ENCODE results near the gene TGFBRAP1.
"Not testable (repeated sequence)": the region's sequence is repeated elsewhere in the genome, so short reads cannot be mapped to it uniquely, and the experiment has no call there.

The TGFBRAP1 gene

GRCh38 chr2:105344704-105345345, 15.3 kb upstream of the TGFBRAP1 start:
- peak; percentile 61 for DNase-seq (ENCODE audit: low spot score)

GRCh38 chr2:105339414-105339813, 9.9 kb upstream of the TGFBRAP1 start:
- DNase-seq (ENCODE audit: low spot score) = no peak

- peak; percentile 37 for DNase-seq (ENCODE audit: low spot score)
Measured at GRCh38 chr2:105338020-105338385, 8.5 kb upstream of the TGFBRAP1 start.

- DNase-seq (ENCODE audit: low spot score) = peak; percentile 95
Measured at GRCh38 chr2:105337122-105338019, 7.8 kb upstream of the TGFBRAP1 start, which contains the start of gene C2orf49. Gene C2orf49 (plus strand): TSS chr2:105337540. CDS start chr2:105337588, 48 bp downstream.

GRCh38 chr2:105336786-105337121, 7.2 kb upstream of the TGFBRAP1 start:
- no peak for DNase-seq (ENCODE audit: low spot score)

DNA sequence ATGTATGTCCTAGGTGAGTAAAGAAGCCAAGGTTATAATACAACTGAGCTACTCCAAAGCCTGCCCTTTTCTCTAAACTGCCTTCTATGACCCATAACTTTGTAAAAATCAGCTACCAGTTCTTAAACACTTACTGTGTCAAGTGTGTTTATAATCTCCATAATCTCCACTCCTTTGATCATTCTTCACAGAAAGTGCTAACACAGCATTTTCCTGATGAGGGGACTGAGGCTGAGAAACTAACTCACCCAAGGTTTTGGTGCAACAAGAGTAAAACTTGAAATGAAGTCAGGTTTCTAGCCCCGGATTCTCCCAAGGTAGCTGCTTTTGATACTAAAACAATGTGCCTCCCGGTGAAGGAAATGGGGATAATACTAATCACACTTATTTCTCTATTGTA, 5.9 kb upstream of the TGFBRAP1 start:
- DNase-seq (ENCODE audit: low spot score) = no peak

DNA sequence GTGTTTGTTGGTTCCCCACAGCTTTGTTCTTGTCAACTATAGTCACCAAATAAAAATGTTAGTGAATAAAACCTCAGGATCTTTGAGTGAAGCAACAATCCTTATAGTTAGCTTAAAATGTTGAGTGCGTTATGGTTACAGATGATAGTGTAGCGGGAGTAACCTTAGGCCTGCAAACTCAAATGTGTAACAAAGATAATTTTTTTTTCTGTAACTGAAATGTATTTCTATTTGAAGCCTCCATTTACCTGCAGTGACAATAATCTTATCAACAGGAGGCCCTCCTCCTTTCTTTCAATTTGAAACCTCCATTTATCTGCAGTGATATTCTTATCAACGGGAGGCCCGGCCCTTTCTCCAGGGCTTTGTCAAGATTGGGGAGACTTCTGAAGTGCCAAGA, 4.7 kb upstream of the TGFBRAP1 start:
- DNase-seq (ENCODE audit: low spot score) = no peak

GRCh38 chr2:105330681-105331375, 1.3 kb upstream of the TGFBRAP1 start:
- no peak for DNase-seq (ENCODE audit: low spot score)

DNA sequence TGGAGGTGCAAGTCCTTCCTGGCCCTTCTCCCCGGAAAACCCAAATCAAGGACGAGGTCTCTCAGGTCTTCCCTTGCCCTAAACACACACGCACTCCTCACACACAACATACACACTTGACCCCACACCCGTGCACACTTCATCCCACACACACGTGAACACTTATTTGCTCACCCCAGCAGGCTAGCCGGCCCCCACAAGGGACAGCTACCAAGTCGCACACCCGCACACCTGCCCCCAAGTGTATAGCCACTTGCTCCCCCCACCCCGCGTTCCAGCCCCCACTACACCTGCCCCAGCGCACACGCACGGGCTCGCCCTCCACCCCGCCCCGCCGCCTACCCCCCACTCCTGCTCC, 359 bp downstream of the TGFBRAP1 start:
- DNase-seq (ENCODE audit: low spot score) = peak; percentile 43

GRCh38 chr2:105328281-105329196, 996 bp downstream of the TGFBRAP1 start:
- peak; percentile 44 for DNase-seq (ENCODE audit: low spot score)

- no peak for DNase-seq (ENCODE audit: low spot score)
Measured at GRCh38 chr2:105327690-105328089, 1.8 kb downstream of the TGFBRAP1 start.

- not testable (repeated sequence) for DNase-seq (ENCODE audit: low spot score)
Measured at GRCh38 chr2:105327271-105327670, 2.3 kb downstream of the TGFBRAP1 start.

- DNase-seq (ENCODE audit: low spot score) = no peak
Measured at GRCh38 chr2:105325389-105325963, 4.1 kb downstream of the TGFBRAP1 start.

DNA sequence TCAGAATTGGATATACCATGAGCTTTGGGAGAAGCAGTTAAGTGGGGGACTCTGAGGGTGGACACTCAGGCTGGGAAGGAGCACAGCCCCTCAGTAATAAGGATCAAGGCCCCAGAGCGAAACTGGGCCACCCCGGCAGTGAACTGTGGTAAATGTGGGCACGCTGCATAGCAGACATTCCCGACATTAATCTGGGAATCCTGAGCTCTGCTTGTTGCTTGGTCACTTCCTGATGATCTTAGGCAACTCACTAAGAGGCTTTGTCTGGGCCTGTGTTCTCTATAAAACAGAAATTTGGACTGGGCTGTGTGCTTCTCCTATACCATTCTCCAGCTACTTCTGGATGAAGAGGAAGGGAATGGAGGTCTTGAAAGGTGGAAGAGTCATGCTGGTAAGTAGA, 4.8 kb downstream of the TGFBRAP1 start:
- DNase-seq (ENCODE audit: low spot score) = no peak

- no peak for DNase-seq (ENCODE audit: low spot score)
Measured at GRCh38 chr2:105324101-105324500, 5.4 kb downstream of the TGFBRAP1 start.

- no peak for DNase-seq (ENCODE audit: low spot score)
Measured at GRCh38 chr2:105323111-105323510, 6.4 kb downstream of the TGFBRAP1 start.

GRCh38 chr2:105321875-105322646, 7.5 kb downstream of the TGFBRAP1 start:
- no peak for DNase-seq (ENCODE audit: low spot score)

GRCh38 chr2:105320651-105321215, 8.8 kb downstream of the TGFBRAP1 start:
- DNase-seq (ENCODE audit: low spot score) = no peak

DNA sequence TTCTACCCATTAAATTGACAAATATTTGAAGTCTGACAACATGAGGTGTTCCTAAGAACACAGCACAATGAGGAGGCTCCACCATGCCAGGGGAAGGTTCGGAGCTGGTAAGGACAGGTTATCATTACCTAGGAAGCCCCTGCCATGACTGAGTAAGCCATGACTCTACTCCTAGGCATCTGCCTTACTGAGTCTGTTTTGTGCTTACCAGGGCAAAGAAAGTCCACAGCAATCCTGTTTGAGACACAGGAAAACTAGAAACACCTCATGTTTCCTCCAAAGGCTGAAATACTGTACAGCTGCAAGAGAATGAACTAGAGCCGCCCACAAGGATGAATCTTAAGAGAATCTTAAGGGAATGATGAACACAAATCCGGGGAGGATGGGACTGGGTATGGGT, 11.6 kb downstream of the TGFBRAP1 start:
- no peak for DNase-seq (ENCODE audit: low spot score)

DNA sequence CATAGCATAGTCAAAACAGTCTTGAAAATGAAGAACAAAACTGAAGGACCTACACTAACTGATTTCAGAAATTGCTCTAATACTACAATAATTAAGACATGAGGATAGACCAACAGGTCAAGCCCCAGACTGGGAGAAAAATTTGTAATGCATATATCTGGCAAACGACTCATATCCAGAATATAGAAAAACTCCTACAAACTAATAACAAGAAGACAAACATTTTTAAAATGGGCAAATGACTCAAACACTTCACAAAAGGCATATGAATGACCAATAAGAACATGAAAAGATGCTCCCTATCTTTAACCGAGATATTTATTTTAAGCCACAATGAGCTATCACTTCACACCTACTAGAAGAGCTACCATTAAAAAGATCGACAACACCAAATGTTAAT, 14.2 kb downstream of the TGFBRAP1 start:
- DNase-seq (ENCODE audit: low spot score) = no peak

All from NAMALWA (cell line).